Right lobe of liver (tissue), 4 donors: ENCODE data around the gene INTS7.
"Not testable (repeated sequence)": the region's sequence is repeated elsewhere in the genome, so short reads cannot be mapped to it uniquely, and the experiment has no call there.

Experiments
- POLR2A ChIP-seq: fragments of 450-650 bp; IDR thresholded peaks from one replicate; pipeline ENCODE4 v1.6.1; 2017; ENCODE audit warnings: antibody characterized with exemption, mild to moderate bottlenecking
- TF ChIP-seq, protein P1 (sequence below), 4 donors: fragments of 200-600 bp in 3 of 4; fragments of 450-650 bp in 1 of 4; IDR thresholded peaks; one replicate each; pipeline versions ENCODE4 v1.5.1 to v1.8.0; 2016 to 2022; ENCODE audit warnings: antibody characterized with exemption in 4 of 4, mild to moderate bottlenecking in 2 of 4
- donor health status: DM: no; HTN: no; CAD: no.
- donor health status: DM: no; HTN: no; CAD: no.
- donor health status: DM: no; HTN: yes; CAD: no.

GRCh38 chr1:211953543-211953942 lies 81.8 kb downstream of the INTS7 start:
- TF ChIP-seq, protein P1, sequence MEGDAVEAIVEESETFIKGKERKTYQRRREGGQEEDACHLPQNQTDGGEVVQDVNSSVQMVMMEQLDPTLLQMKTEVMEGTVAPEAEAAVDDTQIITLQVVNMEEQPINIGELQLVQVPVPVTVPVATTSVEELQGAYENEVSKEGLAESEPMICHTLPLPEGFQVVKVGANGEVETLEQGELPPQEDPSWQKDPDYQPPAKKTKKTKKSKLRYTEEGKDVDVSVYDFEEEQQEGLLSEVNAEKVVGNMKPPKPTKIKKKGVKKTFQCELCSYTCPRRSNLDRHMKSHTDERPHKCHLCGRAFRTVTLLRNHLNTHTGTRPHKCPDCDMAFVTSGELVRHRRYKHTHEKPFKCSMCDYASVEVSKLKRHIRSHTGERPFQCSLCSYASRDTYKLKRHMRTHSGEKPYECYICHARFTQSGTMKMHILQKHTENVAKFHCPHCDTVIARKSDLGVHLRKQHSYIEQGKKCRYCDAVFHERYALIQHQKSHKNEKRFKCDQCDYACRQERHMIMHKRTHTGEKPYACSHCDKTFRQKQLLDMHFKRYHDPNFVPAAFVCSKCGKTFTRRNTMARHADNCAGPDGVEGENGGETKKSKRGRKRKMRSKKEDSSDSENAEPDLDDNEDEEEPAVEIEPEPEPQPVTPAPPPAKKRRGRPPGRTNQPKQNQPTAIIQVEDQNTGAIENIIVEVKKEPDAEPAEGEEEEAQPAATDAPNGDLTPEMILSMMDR (IDR thresholded peaks at IDR 0.05), result not testable (repeated sequence)
- TF ChIP-seq POLR2A, result not testable (repeated sequence)
